HCT116 (cell line): Measurements from ENCODE around the gene ICAM1. TPM values are rescaled to one million over a fixed set of nuclear protein-coding genes. Genes with fewer than 3 reads are reported as not detected.

ENCODE experiments used
- ATAC-seq: fragments of 200-7000 bp; cut with Tn5 transposase; 2 replicates; pipeline ENCODE4 v1.9.1; 2020; ENCODE audit warnings: mild to moderate bottlenecking, moderate library complexity
- BruUV-seq: library from RNA; stranded (reverse); fragments of 400-500 nt; replicated peaks from 2 replicates; lab custom pipeline; 2021; lab: Mats Ljungman, UMichigan
- CTCF ChIA-PET: fragments of 300-600 bp; sonication (Branson Sonifier 250); formaldehyde crosslinking; loops from one replicate; lab custom pipeline; 2021; ENCODE audit warnings: antibody characterized with exemption; lab: Charles Lee
- POLR2A ChIA-PET: fragments of 300-600, 350-600 bp; sonication (Branson Sonifier 250); formaldehyde crosslinking; loops from one replicate; lab custom pipeline; 2021; ENCODE audit warnings: antibody characterized with exemption; lab: Charles Lee
- RAD21 ChIA-PET, 2 experiments: fragments of 300-600 bp; sonication (Branson Sonifier 250); formaldehyde crosslinking; loops; one replicate each; lab custom pipeline; 2023; ENCODE audit warnings: low total read pairs in 2 of 2; ENCODE audit not compliant: uncharacterized antibody in 2 of 2, unreplicated experiment in 2 of 2, low non-redundant PET in 1 of 2; lab: Charles Lee
- DNase-seq: peaks from one replicate; pipeline ENCODE4 v3.0.0-alpha.2; 2010; ENCODE audit warnings: low read depth, low spot score
- H2AFZ ChIP-seq: fragments of 200-600 bp; shearing (Covaris generic), sonication (generic); 2 replicates; pipeline ENCODE4 v1.6.1; 2017; ENCODE audit warnings: low read depth, mixed run types, mixed read lengths, antibody characterized with exemption, low read length; ENCODE audit not compliant: poor library complexity, severe bottlenecking
- H3K27ac ChIP-seq: 2 replicates; pipeline ENCODE4 v1.5.1; 2012; ENCODE audit warnings: low read depth, low read length
- H3K27me3 ChIP-seq: fragments of 200-600 bp; sonication (generic); 2 replicates; pipeline ENCODE4 v1.6.1; 2016; ENCODE audit warnings: mixed run types, low read length, mixed read lengths; ENCODE audit not compliant: insufficient read depth
- H3K36me3 ChIP-seq, 2 experiments: fragments of 200-500 bp in 1 of 2; fragments of 200-600 bp in 1 of 2; sonication (Bioruptor generic) in 1 of 2; sonication (generic) in 1 of 2; 2 replicates each; pipeline versions ENCODE4 v1.5.1 to v1.6.1; 2014 to 2016; ENCODE audit warnings: low read length in 2 of 2, inconsistent platforms in 1 of 2, mixed read lengths in 1 of 2, mixed run types in 1 of 2; ENCODE audit not compliant: insufficient read depth in 2 of 2, control insufficient read depth in 1 of 2
- H3K4me1 ChIP-seq, 2 experiments: fragments of 200-600 bp in 1 of 2; sonication (generic) in 1 of 2; 2 replicates each; pipeline versions ENCODE4 v1.5.1 to v1.6.1; 2012 to 2017; ENCODE audit warnings: low read length in 2 of 2, inconsistent platforms in 1 of 2, mild to moderate bottlenecking in 1 of 2, mixed read lengths in 1 of 2, mixed run types in 1 of 2, moderate library complexity in 1 of 2; ENCODE audit not compliant: insufficient read depth in 2 of 2, control insufficient read depth in 1 of 2
- H3K4me2 ChIP-seq: fragments of 200-600 bp; sonication (generic); 2 replicates; pipeline ENCODE4 v1.6.1; 2017; ENCODE audit warnings: mixed run types, low read length, mixed read lengths
- H3K4me3 ChIP-seq, 2 experiments: fragments of 200-600 bp in 1 of 2; sonication (generic) in 1 of 2; replicated peaks in 1 of 2; 2 replicates each; pipeline ENCODE4 v1.5.1; 2011 to 2016; ENCODE audit warnings: low read length in 2 of 2, control low read depth in 1 of 2, low read depth in 1 of 2, mild to moderate bottlenecking in 1 of 2, mixed read lengths in 1 of 2, mixed run types in 1 of 2
- H3K79me2 ChIP-seq: fragments of 200-600 bp; sonication (generic); 2 replicates; pipeline ENCODE4 v1.6.1; 2017; ENCODE audit warnings: mild to moderate bottlenecking, mixed run types, low read length, moderate library complexity, mixed read lengths; ENCODE audit not compliant: insufficient read depth
- H3K9ac ChIP-seq: fragments of 200-600 bp; sonication (generic); 2 replicates; pipeline ENCODE4 v1.6.1; 2016; ENCODE audit warnings: low read length, mixed read lengths
- H3K9me2 ChIP-seq: fragments of 200-600 bp; sonication (generic), shearing (Covaris generic); 2 replicates; pipeline ENCODE4 v1.6.1; 2017; ENCODE audit warnings: mixed run types, mild to moderate bottlenecking, moderate library complexity; ENCODE audit not compliant: insufficient read depth
- H3K9me3 ChIP-seq, 2 experiments: fragments of 200-500 bp in 1 of 2; fragments of 200-600 bp in 1 of 2; sonication (Bioruptor generic) in 1 of 2; sonication (generic) in 1 of 2; 2 replicates each; pipeline ENCODE4 v1.6.1; 2014 to 2017; ENCODE audit warnings: low read length in 2 of 2, mixed read lengths in 2 of 2, inconsistent platforms in 1 of 2, low read depth in 1 of 2, mild to moderate bottlenecking in 1 of 2, mixed run types in 1 of 2, moderate library complexity in 1 of 2; ENCODE audit not compliant: control insufficient read depth in 1 of 2, insufficient read depth in 1 of 2
- H4K20me1 ChIP-seq: fragments of 200-600 bp; sonication (generic), shearing (Covaris generic); 2 replicates; pipeline ENCODE4 v1.6.1; 2017; ENCODE audit warnings: mixed run types, mild to moderate bottlenecking, moderate library complexity; ENCODE audit not compliant: insufficient read depth
- CTCF ChIP-seq, 3 experiments: fragments of 200-600 bp in 1 of 3; sonication (generic) in 1 of 3; IDR thresholded peaks in 2 of 3; conservative IDR thresholded peaks in 1 of 3; 2 replicates each; pipeline ENCODE4 v1.5.1; 2012 to 2017; ENCODE audit warnings: low read depth in 2 of 3, low read length in 2 of 3, antibody characterized with exemption in 1 of 3, borderline replicate concordance in 1 of 3, control low read depth in 1 of 3, mild to moderate bottlenecking in 1 of 3, mixed read lengths in 1 of 3, mixed run types in 1 of 3, moderate library complexity in 1 of 3; ENCODE audit not compliant: insufficient read depth in 1 of 3
- EZH2phosphoT487 ChIP-seq: fragments of 200-600 bp; IDR thresholded peaks from 2 replicates; pipeline ENCODE4 v1.6.1; 2018; ENCODE audit warnings: antibody characterized with exemption, borderline replicate concordance
- FOSL1 ChIP-seq: IDR thresholded peaks from 2 replicates; pipeline ENCODE4 v1.6.1; 2012; ENCODE audit warnings: low read depth
- POLR2A ChIP-seq: IDR thresholded peaks from 2 replicates; pipeline ENCODE4 v1.7.0; 2011; ENCODE audit warnings: borderline replicate concordance; ENCODE audit not compliant: insufficient read depth, insufficient read length; ENCODE audit errors: extremely low read depth
- POLR2AphosphoS5 ChIP-seq: IDR thresholded peaks from 2 replicates; pipeline ENCODE4 v1.6.1; 2011; ENCODE audit warnings: mild to moderate bottlenecking, low read depth, low read length, moderate library complexity
- RAD21 ChIP-seq: IDR thresholded peaks from 2 replicates; pipeline ENCODE4 v1.6.1; 2012; ENCODE audit warnings: low read depth, mild to moderate bottlenecking
- REST ChIP-seq: IDR thresholded peaks from 2 replicates; pipeline ENCODE4 v1.6.1; 2012; ENCODE audit warnings: low read depth
- SIN3A ChIP-seq: IDR thresholded peaks from 2 replicates; pipeline ENCODE4 v1.6.1; 2012; ENCODE audit warnings: low read depth
- SP1 ChIP-seq: IDR thresholded peaks from 2 replicates; pipeline ENCODE4 v1.6.1; 2012; ENCODE audit warnings: low read depth
- YY1 ChIP-seq: IDR thresholded peaks from 2 replicates; pipeline ENCODE4 v1.6.1; 2011; ENCODE audit warnings: low read length, low read depth, moderate library complexity, mild to moderate bottlenecking; ENCODE audit not compliant: insufficient replicate concordance; ENCODE audit errors: extremely low read depth
- ZBTB33 ChIP-seq: IDR thresholded peaks from 2 replicates; pipeline ENCODE4 v1.6.1; 2011; ENCODE audit warnings: mild to moderate bottlenecking, low read length, moderate library complexity; ENCODE audit not compliant: insufficient replicate concordance; ENCODE audit errors: extremely low read depth
- ZNF274 ChIP-seq: fragments of 200-500 bp; sonication (Bioruptor generic); IDR thresholded peaks from 2 replicates; pipeline ENCODE4 v1.6.1; 2014; ENCODE audit warnings: mild to moderate bottlenecking, low read depth, low read length, inconsistent platforms
- intact Hi-C: fragments of 100-400 bp; cut with micrococcal nuclease; formaldehyde crosslinking; loops from 2 replicates; pipeline ENCODE4 v1.10.0; 2022
- total RNA-seq: library from RNA; stranded (reverse); gene quantifications from one replicate; pipeline ENCODE4 v1.2.1, GENCODE V29; 2021; ENCODE audit not compliant: unreplicated experiment

The ICAM1 gene
- total RNA-seq, 1 experiment from 2014 or later, result 5.0 TPM

- POLR2A ChIA-PET, result no interaction called here
- Histone ChIP-seq H3K9me2 (no peaks in the 10 kb centered on the region), H3K36me3 (peaks cover 20 to 30% of the 10 kb centered on the region in 2 experiments; a peak in 3 of 4 replicates), H3K27ac (no peak overlapping the region), H3K4me3 (no peak overlapping the region), H3K9me3 (no peaks in the 10 kb centered on the region), H3K4me1 (peaks cover 0 to 4% of the 10 kb centered on the region in 2 experiments; a peak in 2 of 4 replicates), H2AFZ (no peak overlapping the region), H4K20me1 (no peaks in the 10 kb centered on the region), H3K27me3 (no peaks in the 10 kb centered on the region), H3K79me2 (no peaks in the 10 kb centered on the region; the same call in 1 of the 2 replicates), H3K4me2 (no peak overlapping the region), H3K9ac (no peak overlapping the region)
- CTCF ChIA-PET, result no interaction called here
- no TSS peak for BruUV-seq
- intact Hi-C loops, result no loop called here
- TF ChIP-seq ZBTB33 (no peak), ZNF274 (no peak), YY1 (no peak), POLR2AphosphoS5 (no peak), CTCF (IDR thresholded peaks at IDR 0.05 in 2 of 3, conservative IDR thresholded peaks at IDR 0.05 in 1 of 3; ENCODE audit: borderline replicate concordance in 1 of 3, insufficient read depth in 1 of 3, low read depth in 2 of 3, low read length in 2 of 3) (no peak), POLR2A (no peak), FOSL1 (no peak), SP1 (no peak), SIN3A (no peak), REST (no peak), RAD21 (no peak), EZH2phosphoT487 (no peak)
- RAD21 ChIA-PET, result no interaction called here
- DNase-seq (no peak), ATAC-seq (no peak)
Observed at GRCh38 chr19:10321417-10321797, 50.5 kb downstream of the ICAM1 start.
